ENCODE results near the gene ATP2B3.
A peak's percentile ranks its signal among the peaks of the same experiment; 100 is the strongest.

The ATP2B3 gene

GRCh38 chrX:153504445-153505016, 12.9 kb upstream of the ATP2B3 start:
- H3K27me3 ChIP-seq (ENCODE audit: low read length), result no peaks in the 10 kb centered on the region
- H3K9me2 ChIP-seq (replicated peaks; ENCODE audit: insufficient read depth, low read length), result no peaks in the 10 kb centered on the region
- H3K9ac ChIP-seq (ENCODE audit: low read length), result no peak overlapping the region
- H2AFZ ChIP-seq (ENCODE audit: low read depth, low read length, severe bottlenecking), result no peak overlapping the region
- H3F3A ChIP-seq (ENCODE audit: insufficient read depth), result no peaks in the 10 kb centered on the region
- no peaks in the 10 kb centered on the region for H3K79me2 ChIP-seq (ENCODE audit: insufficient read depth, low read length)
- H3K4me3 ChIP-seq (ENCODE audit: insufficient read depth, low read length, poor library complexity, severe bottlenecking), result no peak overlapping the region
- H3K9me3 ChIP-seq (ENCODE audit: insufficient read depth, low read length), result no peaks in the 10 kb centered on the region
- H3K27ac ChIP-seq (ENCODE audit: low read depth, low read length), result no peak overlapping the region
- no peak overlapping the region for H3K4me2 ChIP-seq (ENCODE audit: low read depth, low read length, poor library complexity, severe bottlenecking)
- TF ChIP-seq EZH2phosphoT487 (conservative IDR thresholded peaks at IDR 0.05; ENCODE audit: low read length) (no peak), CTCF (IDR thresholded peaks at IDR 0.05; ENCODE audit: insufficient read depth, low read length, poor library complexity, severe bottlenecking) (no peak)
- no peaks in the 10 kb centered on the region for H3K36me3 ChIP-seq (ENCODE audit: low read length)
- no peaks in the 10 kb centered on the region for H4K20me1 ChIP-seq (ENCODE audit: low read depth, low read length)

DNA sequence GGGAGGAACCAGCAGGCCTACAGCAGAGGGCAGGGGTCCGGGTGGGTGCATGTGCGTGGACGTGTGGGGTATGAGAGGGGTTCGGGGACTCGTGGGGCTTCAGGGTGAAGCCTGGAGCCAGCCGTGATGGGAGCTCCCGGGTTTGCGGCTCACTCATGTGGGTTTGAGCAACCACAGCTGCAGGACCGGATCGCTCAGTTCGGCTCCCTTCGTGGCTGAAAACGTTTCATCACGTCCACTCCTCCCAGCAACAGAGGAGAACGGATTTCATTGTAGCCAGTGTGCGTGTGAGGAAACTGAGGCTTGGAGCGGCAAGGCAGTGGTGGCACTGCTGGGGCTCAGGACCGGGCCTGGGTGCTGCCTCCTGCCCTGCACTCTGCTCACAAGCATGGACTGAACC, 12.1 kb upstream of the ATP2B3 start:
- H3K9me2 ChIP-seq (replicated peaks; ENCODE audit: insufficient read depth, low read length), result no peaks in the 10 kb centered on the region
- no peak overlapping the region for H2AFZ ChIP-seq (ENCODE audit: low read depth, low read length, severe bottlenecking)
- H3K27ac ChIP-seq (ENCODE audit: low read depth, low read length), result no peak overlapping the region
- H3K79me2 ChIP-seq (ENCODE audit: insufficient read depth, low read length), result no peaks in the 10 kb centered on the region
- no peak overlapping the region for H3K4me2 ChIP-seq (ENCODE audit: low read depth, low read length, poor library complexity, severe bottlenecking)
- H3K9ac ChIP-seq (ENCODE audit: low read length), result no peak overlapping the region
- no peaks in the 10 kb centered on the region for H4K20me1 ChIP-seq (ENCODE audit: low read depth, low read length)
- H3K9me3 ChIP-seq (ENCODE audit: insufficient read depth, low read length), result no peaks in the 10 kb centered on the region
- H3K36me3 ChIP-seq (ENCODE audit: low read length), result no peaks in the 10 kb centered on the region
- H3K4me3 ChIP-seq (ENCODE audit: insufficient read depth, low read length, poor library complexity, severe bottlenecking), result no peak overlapping the region
- H3K27me3 ChIP-seq (ENCODE audit: low read length), result no peaks in the 10 kb centered on the region
- TF ChIP-seq EZH2phosphoT487 (conservative IDR thresholded peaks at IDR 0.05; ENCODE audit: low read length) (no peak), CTCF (IDR thresholded peaks at IDR 0.05; ENCODE audit: insufficient read depth, low read length, poor library complexity, severe bottlenecking) (no peak)
- no peaks in the 10 kb centered on the region for H3F3A ChIP-seq (ENCODE audit: insufficient read depth)

DNA sequence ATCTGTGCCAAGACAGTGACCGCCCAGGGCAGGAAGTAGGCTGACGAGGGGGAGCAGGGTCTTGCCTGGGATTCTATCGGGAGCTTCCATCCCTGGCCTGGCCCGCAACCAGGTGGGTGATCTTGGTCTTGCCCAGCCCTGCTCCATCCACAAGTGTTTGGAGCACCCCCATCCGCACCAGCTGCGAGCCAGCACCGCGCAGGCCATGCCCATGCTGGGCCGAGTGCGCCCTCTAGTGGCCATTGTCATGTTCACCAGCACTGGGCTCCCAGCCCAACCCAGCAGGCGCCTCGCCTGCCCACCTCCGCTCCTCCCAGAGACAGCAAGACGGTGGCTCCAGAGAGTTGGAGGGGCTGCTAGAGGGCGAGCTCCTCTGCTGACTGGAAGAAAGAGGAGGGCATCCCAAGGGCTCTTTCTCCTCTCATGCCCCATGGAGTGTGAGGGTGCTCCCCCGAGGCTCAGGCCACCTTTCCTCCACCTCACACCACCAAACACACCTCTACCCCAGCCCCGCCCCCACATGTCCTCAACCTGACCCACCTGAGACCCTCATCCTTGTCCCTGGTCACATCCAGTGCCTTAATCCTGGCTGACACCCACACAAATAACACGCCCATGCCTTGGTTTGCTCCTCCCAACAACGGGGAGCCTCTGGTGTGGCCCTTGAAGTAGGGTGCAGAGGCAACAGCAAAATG, 9.8 kb upstream of the ATP2B3 start:
- no peaks in the 10 kb centered on the region for H3K9me2 ChIP-seq (replicated peaks; ENCODE audit: insufficient read depth, low read length)
- H3K27me3 ChIP-seq (ENCODE audit: low read length), result no peaks in the 10 kb centered on the region
- TF ChIP-seq CTCF (IDR thresholded peaks at IDR 0.05; ENCODE audit: insufficient read depth, low read length, poor library complexity, severe bottlenecking) (peak; percentile 58), EZH2phosphoT487 (conservative IDR thresholded peaks at IDR 0.05; ENCODE audit: low read length) (no peak)
- H3K9ac ChIP-seq (ENCODE audit: low read length), result no peak overlapping the region
- no peak overlapping the region for H3K4me2 ChIP-seq (ENCODE audit: low read depth, low read length, poor library complexity, severe bottlenecking)
- no peaks in the 10 kb centered on the region for H3K79me2 ChIP-seq (ENCODE audit: insufficient read depth, low read length)
- no peaks in the 10 kb centered on the region for H4K20me1 ChIP-seq (ENCODE audit: low read depth, low read length)
- H3K27ac ChIP-seq (ENCODE audit: low read depth, low read length), result no peak overlapping the region
- H3K4me3 ChIP-seq (ENCODE audit: insufficient read depth, low read length, poor library complexity, severe bottlenecking), result no peak overlapping the region
- H3K36me3 ChIP-seq (ENCODE audit: low read length), result no peaks in the 10 kb centered on the region
- H2AFZ ChIP-seq (ENCODE audit: low read depth, low read length, severe bottlenecking), result no peak overlapping the region
- H3F3A ChIP-seq (ENCODE audit: insufficient read depth), result no peaks in the 10 kb centered on the region
- no peaks in the 10 kb centered on the region for H3K9me3 ChIP-seq (ENCODE audit: insufficient read depth, low read length)

Data from SU-DHL-6 (cell line).